Fibroblast of pulmonary artery (primary cell): Measurements from ENCODE around the gene KRT5.
A peak's percentile ranks its signal among the peaks of the same experiment; 100 is the strongest.

Experiments
- DNase-seq: peaks from one replicate; pipeline ENCODE4 v3.0.0-alpha.2; 2010; ENCODE audit warnings: low read depth
- H3K4me3 ChIP-seq: replicated peaks from 2 replicates; pipeline ENCODE4 v1.5.1; 2011; ENCODE audit warnings: low read depth, mild to moderate bottlenecking, control low read depth, low read length, moderate library complexity
- CTCF ChIP-seq: IDR thresholded peaks from 2 replicates; pipeline ENCODE4 v1.5.1; 2011; ENCODE audit warnings: mild to moderate bottlenecking, control low read depth, low read length, inconsistent platforms; ENCODE audit errors: missing control alignments

The KRT5 gene

GRCh38 chr12:52519826-52520662 is at the start of gene KRT5:
TSS of gene KRT5 (minus strand) at chr12:52520394. CDS start at chr12:52520296, 98 bp downstream.
- H3K4me3 ChIP-seq = no peak within 1 kb of the TSS
- no peak for DNase-seq
- TF ChIP-seq CTCF = no peak

- H3K4me3 ChIP-seq = no peak overlapping the region
- no peak for DNase-seq
- no peak for TF ChIP-seq CTCF
Measured at GRCh38 chr12:52568111-52568510, 47.9 kb upstream of the KRT5 start.

- no peak for DNase-seq
- no peak overlapping the region for H3K4me3 ChIP-seq
- no peak for TF ChIP-seq CTCF
Measured at GRCh38 chr12:52566847-52567291, 46.7 kb upstream of the KRT5 start.

GRCh38 chr12:52564582-52564981 is 44.4 kb upstream of the KRT5 start:
- H3K4me3 ChIP-seq = no peak overlapping the region
- no peak for DNase-seq
- TF ChIP-seq CTCF = no peak

- DNase-seq = peak; percentile 15
- H3K4me3 ChIP-seq = no peak overlapping the region
- peak; percentile 34 for TF ChIP-seq CTCF
Measured at GRCh38 chr12:52561880-52562449, 41.8 kb upstream of the KRT5 start.

GRCh38 chr12:52559979-52560378 is 39.8 kb upstream of the KRT5 start:
- TF ChIP-seq CTCF = no peak
- no peak for DNase-seq
- H3K4me3 ChIP-seq = no peak overlapping the region
